Transverse colon (tissue), 4 donors: ENCODE data around the gene BRD3OS. TPM values are rescaled to one million over a fixed set of nuclear protein-coding genes. Genes with fewer than 3 reads are reported as not detected.

Source experiments
- DNase-seq: peaks from one replicate; pipeline ENCODE4 v3.0.0-alpha.2; 2019
- H3K27ac ChIP-seq, 4 donors: fragments of 200-600 bp; sonication (generic); 2 replicates each; pipeline ENCODE4 v1.5.1; 2016 to 2018; ENCODE audit warnings: inconsistent platforms in 4 of 4
- H3K27me3 ChIP-seq: fragments of 200-600 bp; sonication (generic); 2 replicates; pipeline ENCODE4 v1.5.1; 2017; ENCODE audit warnings: inconsistent platforms
- H3K36me3 ChIP-seq, 4 donors: fragments of 200-600 bp; sonication (generic); 2 replicates each; pipeline ENCODE4 v1.5.1; 2017 to 2019; ENCODE audit warnings: inconsistent platforms in 4 of 4
- H3K4me1 ChIP-seq, 4 donors: fragments of 200-600 bp; sonication (generic); 2 replicates each; pipeline ENCODE4 v1.5.1; 2017 to 2020; ENCODE audit warnings: inconsistent platforms in 4 of 4
- H3K4me3 ChIP-seq, 4 donors: fragments of 200-600 bp; sonication (generic); 1 replicate in 1 of 4; 2 replicates in 3 of 4; pipeline versions ENCODE4 v1.5.1 to v1.6.1; 2017 to 2019; ENCODE audit warnings: inconsistent platforms in 4 of 4
- H3K9me3 ChIP-seq, 2 donors: fragments of 200-600 bp; sonication (generic); 2 replicates each; pipeline ENCODE4 v1.5.1; 2017 to 2019; ENCODE audit warnings: inconsistent platforms in 2 of 2
- CTCF ChIP-seq, 5 experiments: fragments of 200-600 bp in 3 of 5; fragments of 450-650 bp in 2 of 5; sonication (generic) in 3 of 5; IDR thresholded peaks; 1 replicate in 2 of 5; 2 replicates in 3 of 5; pipeline ENCODE4 v1.5.1; 2016 to 2017; ENCODE audit warnings: antibody characterized with exemption in 5 of 5, inconsistent platforms in 3 of 5, mild to moderate bottlenecking in 2 of 5, moderate library complexity in 1 of 5
- EP300 ChIP-seq: sonication (generic); formaldehyde crosslinking; IDR thresholded peaks from one replicate; pipeline ENCODE4 v1.6.1; 2017; ENCODE audit warnings: antibody characterized with exemption, low read depth
- POLR2A ChIP-seq: fragments of 450-650 bp; IDR thresholded peaks from one replicate; pipeline ENCODE4 v1.6.1; 2016; ENCODE audit warnings: antibody characterized with exemption, mild to moderate bottlenecking, moderate library complexity
- POLR2AphosphoS5 ChIP-seq, 3 donors: sonication (generic); formaldehyde crosslinking; IDR thresholded peaks; one replicate each; pipeline ENCODE4 v1.6.1; 2016; ENCODE audit warnings: antibody characterized with exemption in 3 of 3
- WGBS, 2 donors: methylation state at CpG; one replicate each; pipeline ENCODE4 v1.1.5; 2018; ENCODE audit warnings: low coverage in 1 of 2; 5-methylcytosine and 5-hydroxymethylcytosine counted together
- in situ Hi-C, 4 donors: fragments of 200-750 bp; cut with MboI; loops; one replicate each; pipeline versions ENCODE4 v1.15.0 to v1.15.1; 2017; ENCODE audit warnings: low sequenced_read_pairs in 3 of 4, low pct_ligation_motif_present in 1 of 4, low pct_unique_long_range_greater_than_20kb in 1 of 4
- intact Hi-C: fragments of 100-400 bp; cut with DNase I; formaldehyde crosslinking; loops from one replicate; pipeline ENCODE4 v1.15.1; 2023; ENCODE audit warnings: low total_unique reads
- total RNA-seq, 4 donors: library from RNA; depleted of rRNA; stranded (reverse); fragments of >200 nt; gene quantifications; one replicate each; pipeline ENCODE4 v1.1.0, GENCODE V29; 2016

BRD3OS gene
- total RNA-seq, 4 donors from 2014 or later: 3.2 to 6.6 (median 4.4) TPM

GRCh38 chr9:134003237-134003636 is 22.0 kb upstream of the BRD3OS start:
- Histone ChIP-seq H3K4me3 (no peak overlapping the region), H3K27me3 (no peaks in the 10 kb centered on the region), H3K36me3 (no peaks in the 10 kb centered on the region), H3K27ac (no peak overlapping the region), H3K4me1 (no peaks in the 10 kb centered on the region), H3K9me3 (no peaks in the 10 kb centered on the region)
- TF ChIP-seq POLR2AphosphoS5 (IDR thresholded peaks at IDR 0.05) (no peak), EP300 (no peak), POLR2A (no peak), CTCF (IDR thresholded peaks at IDR 0.05) (no peak)
- in situ Hi-C loops: loop anchor here in 1 of 4 donors (10.0 kb wide), 1 partner anchor 198 kb away; no protein-coding TSS in a partner anchor
- intact Hi-C loops: no loop called here
- no peak for DNase-seq
- 62 to 67% methylated on average over 2 of the region's 2 CpGs for WGBS, 2 donors

- 71% methylated on average over 19 of the region's 20 CpGs; no CpG with 5 or more reads in 1 of the 2 donors for WGBS, 2 donors
- in situ Hi-C loops (loop anchor here in 1 of 4 donors (10.0 kb wide), 1 partner anchor 200 kb away; no protein-coding TSS in a partner anchor), intact Hi-C loops (no loop called here)
- DNase-seq: no peak
- no peaks in the 10 kb centered on the region for H3K4me1 ChIP-seq
- no peaks in the 10 kb centered on the region for H3K27me3 ChIP-seq
- no peak for TF ChIP-seq EP300
- TF ChIP-seq CTCF (IDR thresholded peaks at IDR 0.05): no peak
- TF ChIP-seq POLR2A: no peak
- TF ChIP-seq POLR2AphosphoS5 (IDR thresholded peaks at IDR 0.05): no peak
- no peak overlapping the region for H3K27ac ChIP-seq
- no peaks in the 10 kb centered on the region for H3K36me3 ChIP-seq
- no peaks in the 10 kb centered on the region for H3K9me3 ChIP-seq
- no peak overlapping the region for H3K4me3 ChIP-seq
These were observed 21.0 kb upstream of the BRD3OS start for GRCh38 chr9:134004131-134004873.

- no peaks in the 10 kb centered on the region for H3K4me1 ChIP-seq
- intact Hi-C loops (no loop called here), in situ Hi-C loops (loop anchor here in 1 of 4 donors (10.0 kb wide), 1 partner anchor 200 kb away; no protein-coding TSS in a partner anchor)
- no peak for DNase-seq
- 82 to 83% methylated on average over 2 to 12 of the region's 14 CpGs for WGBS, 2 donors
- no peak overlapping the region for H3K27ac ChIP-seq
- no peak for TF ChIP-seq EP300
- H3K36me3 ChIP-seq: no peaks in the 10 kb centered on the region
- no peaks in the 10 kb centered on the region for H3K9me3 ChIP-seq
- no peak overlapping the region for H3K4me3 ChIP-seq
- no peaks in the 10 kb centered on the region for H3K27me3 ChIP-seq
These were observed 20.4 kb upstream of the BRD3OS start for GRCh38 chr9:134004881-134005280.

- Histone ChIP-seq H3K27ac (no peak overlapping the region), H3K9me3 (no peaks in the 10 kb centered on the region), H3K4me1 (no peaks in the 10 kb centered on the region), H3K27me3 (no peaks in the 10 kb centered on the region), H3K4me3 (no peak overlapping the region), H3K36me3 (no peaks in the 10 kb centered on the region)
- intact Hi-C loops: no loop called here
- 88% methylated on average over 8 of the region's 8 CpGs; no CpG with 5 or more reads in 1 of the 2 donors for WGBS, 2 donors
- no peak for DNase-seq
- TF ChIP-seq EP300: no peak
- TF ChIP-seq POLR2A: no peak
- TF ChIP-seq CTCF (IDR thresholded peaks at IDR 0.05): no peak
- TF ChIP-seq POLR2AphosphoS5 (IDR thresholded peaks at IDR 0.05): no peak
- in situ Hi-C loops: loop anchor here in 1 of 4 donors (10.0 kb wide), 1 partner anchor 201 kb away; no protein-coding TSS in a partner anchor
These were observed 19.9 kb upstream of the BRD3OS start for GRCh38 chr9:134005381-134005780.
